Breast epithelium (tissue), 4 donors: ENCODE results near the gene EIF4G1. TPM values are rescaled to one million over a fixed set of nuclear protein-coding genes. Genes with fewer than 3 reads are reported as not detected.

ENCODE experiments used
- DNase-seq, 2 donors: peaks; one replicate each; pipeline ENCODE4 v3.0.0-alpha.2; 2019; ENCODE audit warnings: low spot score in 2 of 2
- H3K27ac ChIP-seq, 2 donors: fragments of 200-600 bp; sonication (generic) in 1 of 2; one replicate each; pipeline ENCODE4 v1.5.1; 2016 to 2019; ENCODE audit warnings: mild to moderate bottlenecking in 1 of 2
- H3K27me3 ChIP-seq, 2 donors: fragments of 200-600 bp; sonication (generic) in 1 of 2; one replicate each; pipeline versions ENCODE4 v1.5.1 to v1.6.0; 2017 to 2019; ENCODE audit warnings: control low read depth in 1 of 2, mild to moderate bottlenecking in 1 of 2
- H3K36me3 ChIP-seq: fragments of 200-600 bp; one replicate; pipeline ENCODE4 v1.5.1; 2019
- H3K4me1 ChIP-seq, 2 donors: fragments of 200-600 bp; sonication (generic); one replicate each; pipeline ENCODE4 v1.5.1; 2016 to 2019; ENCODE audit warnings: control low read depth in 1 of 2
- H3K4me3 ChIP-seq, 3 donors: fragments of 200-600 bp; sonication (generic); 1 replicate in 2 of 3; 2 replicates in 1 of 3; pipeline ENCODE4 v1.5.1; 2016 to 2019; ENCODE audit warnings: mild to moderate bottlenecking in 3 of 3, moderate library complexity in 2 of 3
- H3K9me3 ChIP-seq, 2 donors: fragments of 200-600 bp; sonication (generic) in 1 of 2; one replicate each; pipeline ENCODE4 v1.5.1; 2016 to 2019; ENCODE audit warnings: control low read depth in 1 of 2
- CTCF ChIP-seq, 3 donors: fragments of 450-650 bp; IDR thresholded peaks; one replicate each; pipeline ENCODE4 v1.5.1; 2016 to 2017; ENCODE audit warnings: antibody characterized with exemption in 3 of 3, mild to moderate bottlenecking in 3 of 3, moderate library complexity in 3 of 3
- POLR2A ChIP-seq: fragments of 450-650 bp; IDR thresholded peaks from one replicate; pipeline ENCODE4 v1.6.1; 2016; ENCODE audit warnings: antibody characterized with exemption, mild to moderate bottlenecking, moderate library complexity
- POLR2AphosphoS5 ChIP-seq, 3 donors: sonication (generic); formaldehyde crosslinking; IDR thresholded peaks; one replicate each; pipeline ENCODE4 v1.6.1; 2017; ENCODE audit warnings: antibody characterized with exemption in 3 of 3
- intact Hi-C: fragments of 100-400 bp; cut with DNase I; formaldehyde crosslinking; loops from one replicate; pipeline ENCODE4 v1.15.1; 2023; ENCODE audit warnings: low total_unique reads
- total RNA-seq, 3 donors: library from RNA; depleted of rRNA; stranded (reverse); fragments of >200 nt; gene quantifications; one replicate each; pipeline ENCODE4 v1.1.0, GENCODE V29; 2016

Gene EIF4G1
- total RNA-seq, 3 donors from 2014 or later: 168 to 202 (median 196) TPM

GRCh38 chr3:184377882-184378445 is 63.6 kb downstream of the EIF4G1 start, which contains the start of gene THPO:
THPO (minus strand) TSS chr3:184378207; CDS start chr3:184376259, 1,948 bp downstream.
- Histone ChIP-seq H3K9me3 (no peaks in the 10 kb centered on the region), H3K27ac (peak within 1 kb of the TSS; percentile 72 to 89), H3K4me1 (no peaks in the 10 kb centered on the region), H3K36me3 (no peaks in the 10 kb centered on the region), H3K4me3 (peak within 1 kb of the TSS in 2 of 3 donors; percentile 57 to 81), H3K27me3 (no peaks in the 10 kb centered on the region)
- no peak for DNase-seq
- intact Hi-C loops: loop anchor here (10.0 kb wide), 1 partner anchor 1253 kb away; no protein-coding TSS in a partner anchor
- TF ChIP-seq CTCF (IDR thresholded peaks at IDR 0.05) (no peak), POLR2AphosphoS5 (IDR thresholded peaks at IDR 0.05) (no peak), POLR2A (no peak)

GRCh38 chr3:184378651-184379357 is 64.4 kb downstream of the EIF4G1 start:
- Histone ChIP-seq H3K4me3 (peak overlapping the region in 2 of 3 donors; percentile 57 to 81), H3K36me3 (no peaks in the 10 kb centered on the region), H3K4me1 (no peaks in the 10 kb centered on the region), H3K27me3 (no peaks in the 10 kb centered on the region), H3K27ac (peak overlapping the region; percentile 72 to 89), H3K9me3 (no peaks in the 10 kb centered on the region)
- intact Hi-C loops: loop anchor here (10.0 kb wide), 1 partner anchor 1254 kb away; no protein-coding TSS in a partner anchor
- DNase-seq: no peak
- no peak for TF ChIP-seq POLR2AphosphoS5 (IDR thresholded peaks at IDR 0.05)
- TF ChIP-seq POLR2A: no peak
- no peak for TF ChIP-seq CTCF (IDR thresholded peaks at IDR 0.05)

- H3K4me1 ChIP-seq: no peaks in the 10 kb centered on the region
- intact Hi-C loops: loop anchor here (10.0 kb wide), 1 partner anchor 1255 kb away; no protein-coding TSS in a partner anchor
- H3K9me3 ChIP-seq: no peaks in the 10 kb centered on the region
- no peaks in the 10 kb centered on the region for H3K27me3 ChIP-seq
- DNase-seq: no peak
- peak within 1 kb of the TSS; percentile 72 to 89 for H3K27ac ChIP-seq
- H3K4me3 ChIP-seq: peak within 1 kb of the TSS; percentile 47 to 81 (median 57)
- no peak for TF ChIP-seq POLR2AphosphoS5 (IDR thresholded peaks at IDR 0.05)
- no peak for TF ChIP-seq CTCF (IDR thresholded peaks at IDR 0.05)
- TF ChIP-seq POLR2A: no peak
- H3K36me3 ChIP-seq: no peaks in the 10 kb centered on the region
Observed at GRCh38 chr3:184379358-184380184, 65.2 kb downstream of the EIF4G1 start, which contains the start of gene CHRD. CHRD (plus strand) TSS chr3:184380054; CDS start chr3:184380319, 265 bp downstream.

GRCh38 chr3:184380185-184380626 is 65.8 kb downstream of the EIF4G1 start:
- H3K27me3 ChIP-seq: no peaks in the 10 kb centered on the region
- peak overlapping the region; percentile 47 to 81 (median 57) for H3K4me3 ChIP-seq
- no peak for TF ChIP-seq POLR2A
- no peak for TF ChIP-seq POLR2AphosphoS5 (IDR thresholded peaks at IDR 0.05)
- no peak for TF ChIP-seq CTCF (IDR thresholded peaks at IDR 0.05)
- peak overlapping the region; percentile 25 to 89 for H3K27ac ChIP-seq
- DNase-seq: no peak
- no peaks in the 10 kb centered on the region for H3K4me1 ChIP-seq
- H3K9me3 ChIP-seq: no peaks in the 10 kb centered on the region
- intact Hi-C loops: no loop called here
- H3K36me3 ChIP-seq: no peaks in the 10 kb centered on the region
